Measurements from ENCODE around the gene DNAL4.
"Not testable (repeated sequence)": the region's sequence is repeated elsewhere in the genome, so short reads cannot be mapped to it uniquely, and the experiment has no call there.

Gene DNAL4

GRCh38 chr22:38827510-38827909 is 33.6 kb upstream of the DNAL4 start:
- no peak for DNase-seq (ENCODE audit: low read depth in 2 of 2, low spot score in 1 of 2)

GRCh38 chr22:38826801-38827200 is 32.9 kb upstream of the DNAL4 start:
- DNase-seq (ENCODE audit: low read depth in 2 of 2, low spot score in 1 of 2) = no peak

- DNase-seq (ENCODE audit: low read depth in 2 of 2, low spot score in 1 of 2) = no peak
Observed at GRCh38 chr22:38826386-38826785, 32.4 kb upstream of the DNAL4 start.

- no peak for DNase-seq (ENCODE audit: low read depth in 2 of 2, low spot score in 1 of 2)
Observed at GRCh38 chr22:38824585-38824984, 30.6 kb upstream of the DNAL4 start.

GRCh38 chr22:38823637-38824036 is 29.7 kb upstream of the DNAL4 start:
- DNase-seq (ENCODE audit: low read depth in 2 of 2, low spot score in 1 of 2) = no peak

- no peak for DNase-seq (ENCODE audit: low read depth in 2 of 2, low spot score in 1 of 2)
Observed at GRCh38 chr22:38823076-38823475, 29.1 kb upstream of the DNAL4 start.

- no peak for DNase-seq (ENCODE audit: low read depth in 2 of 2, low spot score in 1 of 2)
Observed at GRCh38 chr22:38820020-38820419, 26.1 kb upstream of the DNAL4 start.

- DNase-seq (ENCODE audit: low read depth in 2 of 2, low spot score in 1 of 2) = no peak
Observed at GRCh38 chr22:38819387-38819940, 25.5 kb upstream of the DNAL4 start.

- no peak for DNase-seq (ENCODE audit: low read depth in 2 of 2, low spot score in 1 of 2)
Observed at GRCh38 chr22:38817196-38817595, 23.3 kb upstream of the DNAL4 start.

GRCh38 chr22:38815842-38816241 is 21.9 kb upstream of the DNAL4 start:
- no peak for DNase-seq (ENCODE audit: low read depth in 2 of 2, low spot score in 1 of 2)

- DNase-seq (ENCODE audit: low read depth in 2 of 2, low spot score in 1 of 2) = no peak
Observed at GRCh38 chr22:38811241-38811640, 17.3 kb upstream of the DNAL4 start.

- not testable (repeated sequence) for DNase-seq (ENCODE audit: low read depth in 2 of 2, low spot score in 1 of 2)
Observed at GRCh38 chr22:38805041-38805593, 11.2 kb upstream of the DNAL4 start.

GRCh38 chr22:38802671-38803121 is 8.8 kb upstream of the DNAL4 start:
- DNase-seq (ENCODE audit: low read depth in 2 of 2, low spot score in 1 of 2) = no peak

- DNase-seq (ENCODE audit: low read depth in 2 of 2, low spot score in 1 of 2) = no peak
Observed at GRCh38 chr22:38799265-38800002, 5.5 kb upstream of the DNAL4 start.

- no peak for DNase-seq (ENCODE audit: low read depth in 2 of 2, low spot score in 1 of 2)
Observed at GRCh38 chr22:38798496-38798895, 4.6 kb upstream of the DNAL4 start.

GRCh38 chr22:38796262-38796957 is 2.5 kb upstream of the DNAL4 start:
- DNase-seq (ENCODE audit: low read depth in 2 of 2, low spot score in 1 of 2) = no peak

GRCh38 chr22:38795569-38795968 is 1.6 kb upstream of the DNAL4 start:
- DNase-seq (ENCODE audit: low read depth in 2 of 2, low spot score in 1 of 2) = no peak

- no peak for DNase-seq (ENCODE audit: low read depth in 2 of 2, low spot score in 1 of 2)
Observed at GRCh38 chr22:38793317-38793716, 626 bp downstream of the DNAL4 start.

- no peak for DNase-seq (ENCODE audit: low read depth in 2 of 2, low spot score in 1 of 2)
Observed at GRCh38 chr22:38792833-38793232, 1.1 kb downstream of the DNAL4 start.

- no peak for DNase-seq (ENCODE audit: low read depth in 2 of 2, low spot score in 1 of 2)
Observed at GRCh38 chr22:38789606-38790005, 4.3 kb downstream of the DNAL4 start.

GRCh38 chr22:38788846-38789245 is 5.1 kb downstream of the DNAL4 start:
- no peak for DNase-seq (ENCODE audit: low read depth in 2 of 2, low spot score in 1 of 2)

Measured in stimulated activated CD8-positive, alpha-beta memory T cell treated with anti-CD3 and anti-CD28 coated beads, Interleukin-4, amount 100 ng/mL, for 1 hour (primary cell).